ENCODE data around the gene NPHP4. TPM values are rescaled to one million over a fixed set of nuclear protein-coding genes. Genes with fewer than 3 reads are reported as not detected.

The NPHP4 gene
- total RNA-seq, 1 experiment from 2014 or later, result 18.8 TPM

DNA sequence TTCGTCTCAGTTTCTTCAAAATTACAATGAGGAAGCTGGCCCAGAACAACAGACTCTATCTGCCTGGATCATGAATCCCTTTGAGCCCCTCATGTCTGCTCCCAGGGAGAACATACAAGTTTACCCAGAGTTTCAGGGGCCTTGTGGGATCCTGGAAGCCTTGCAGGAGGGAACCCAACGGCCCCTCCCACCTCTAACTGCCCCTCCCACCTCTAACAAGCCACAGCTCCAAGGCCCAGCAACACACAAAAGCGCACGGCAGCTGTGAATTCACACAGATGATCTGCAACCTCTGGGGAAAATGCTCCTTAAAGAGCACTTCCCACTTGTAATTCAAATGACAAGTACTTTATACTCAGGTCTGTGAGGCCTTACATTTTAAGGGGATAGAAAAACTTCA lies 113.3 kb downstream of the NPHP4 start:
- no peaks in the 10 kb centered on the region for H3K27me3 ChIP-seq (ENCODE audit: low read length)
- no peak overlapping the region for H2AFZ ChIP-seq (ENCODE audit: low read length)
- no TSS peak for BruUV-seq (replicated peaks)
- H3K27ac ChIP-seq (ENCODE audit: low read length), result no peak overlapping the region
- CTCF ChIA-PET, result no interaction called here
- DNase-seq (no peak), ATAC-seq (no peak)
- H3K4me2 ChIP-seq (ENCODE audit: low read length), result no peak overlapping the region
- intact Hi-C loops (cut with micrococcal nuclease), result no loop called here
- H3K4me3 ChIP-seq (ENCODE audit: low read length), result no peak overlapping the region
- H3K36me3 ChIP-seq (ENCODE audit: low read depth, low read length), result peaks cover 28% of the 10 kb centered on the region
- H3K79me2 ChIP-seq (ENCODE audit: low read length), result no peaks in the 10 kb centered on the region
- H3K9me2 ChIP-seq (replicated peaks; ENCODE audit: low read length), result no peaks in the 10 kb centered on the region
- TF ChIP-seq EZH2 (IDR thresholded peaks at IDR 0.05; ENCODE audit: low read length, unreplicated experiment) (no peak), EZH2phosphoT487 (IDR thresholded peaks at IDR 0.05; ENCODE audit: borderline replicate concordance, low read length) (no peak)
- TF ChIP-seq, protein P1, sequence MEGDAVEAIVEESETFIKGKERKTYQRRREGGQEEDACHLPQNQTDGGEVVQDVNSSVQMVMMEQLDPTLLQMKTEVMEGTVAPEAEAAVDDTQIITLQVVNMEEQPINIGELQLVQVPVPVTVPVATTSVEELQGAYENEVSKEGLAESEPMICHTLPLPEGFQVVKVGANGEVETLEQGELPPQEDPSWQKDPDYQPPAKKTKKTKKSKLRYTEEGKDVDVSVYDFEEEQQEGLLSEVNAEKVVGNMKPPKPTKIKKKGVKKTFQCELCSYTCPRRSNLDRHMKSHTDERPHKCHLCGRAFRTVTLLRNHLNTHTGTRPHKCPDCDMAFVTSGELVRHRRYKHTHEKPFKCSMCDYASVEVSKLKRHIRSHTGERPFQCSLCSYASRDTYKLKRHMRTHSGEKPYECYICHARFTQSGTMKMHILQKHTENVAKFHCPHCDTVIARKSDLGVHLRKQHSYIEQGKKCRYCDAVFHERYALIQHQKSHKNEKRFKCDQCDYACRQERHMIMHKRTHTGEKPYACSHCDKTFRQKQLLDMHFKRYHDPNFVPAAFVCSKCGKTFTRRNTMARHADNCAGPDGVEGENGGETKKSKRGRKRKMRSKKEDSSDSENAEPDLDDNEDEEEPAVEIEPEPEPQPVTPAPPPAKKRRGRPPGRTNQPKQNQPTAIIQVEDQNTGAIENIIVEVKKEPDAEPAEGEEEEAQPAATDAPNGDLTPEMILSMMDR (conservative IDR thresholded peaks at IDR 0.05; ENCODE audit: low read depth, low read length), result no peak
- H3F3A ChIP-seq (ENCODE audit: low read length, unreplicated experiment), result no peaks in the 10 kb centered on the region
- H3K9ac ChIP-seq (ENCODE audit: low read length), result no peak overlapping the region
- H3K9me3 ChIP-seq (ENCODE audit: low read length), result no peaks in the 10 kb centered on the region
- POLR2A ChIA-PET (ENCODE audit: unreplicated experiment), result no interaction called here
- H3K4me1 ChIP-seq (ENCODE audit: insufficient read depth, low read length), result no peaks in the 10 kb centered on the region
- no peaks in the 10 kb centered on the region for H4K20me1 ChIP-seq (ENCODE audit: low read length)

- ChIA-PET POLR2A (ENCODE audit: unreplicated experiment) (no interaction called here), CTCF (no interaction called here)
- DNase-seq (no peak), ATAC-seq (peak; percentile 82)
- Histone ChIP-seq H3K9me2 (replicated peaks; ENCODE audit: low read length) (no peaks in the 10 kb centered on the region), H3K9ac (ENCODE audit: low read length) (no peak overlapping the region), H3K4me1 (ENCODE audit: insufficient read depth, low read length) (no peaks in the 10 kb centered on the region), H3K4me3 (ENCODE audit: low read length) (no peak overlapping the region), H3K27ac (ENCODE audit: low read length) (no peak overlapping the region), H2AFZ (ENCODE audit: low read length) (no peak overlapping the region), H3K4me2 (ENCODE audit: low read length) (no peak overlapping the region), H3K9me3 (ENCODE audit: low read length) (no peaks in the 10 kb centered on the region), H3K79me2 (ENCODE audit: low read length) (no peaks in the 10 kb centered on the region), H4K20me1 (ENCODE audit: low read length) (no peaks in the 10 kb centered on the region), H3K27me3 (ENCODE audit: low read length) (no peaks in the 10 kb centered on the region), H3F3A (ENCODE audit: low read length, unreplicated experiment) (no peaks in the 10 kb centered on the region), H3K36me3 (ENCODE audit: low read depth, low read length) (peaks cover 28% of the 10 kb centered on the region)
- no TSS peak for BruUV-seq (replicated peaks)
- intact Hi-C loops (cut with micrococcal nuclease), result no loop called here
- TF ChIP-seq, protein P1 (conservative IDR thresholded peaks at IDR 0.05; ENCODE audit: low read depth, low read length), result no peak
- TF ChIP-seq EZH2 (IDR thresholded peaks at IDR 0.05; ENCODE audit: low read length, unreplicated experiment), result no peak
- TF ChIP-seq EZH2phosphoT487 (IDR thresholded peaks at IDR 0.05; ENCODE audit: borderline replicate concordance, low read length), result no peak
Measured at GRCh38 chr1:5877683-5878530, 114.3 kb downstream of the NPHP4 start.

- no peak for ATAC-seq
- no peaks in the 10 kb centered on the region for H3K9me2 ChIP-seq (replicated peaks; ENCODE audit: low read length)
- H2AFZ ChIP-seq (ENCODE audit: low read length), result no peak overlapping the region
- H4K20me1 ChIP-seq (ENCODE audit: low read length), result no peaks in the 10 kb centered on the region
- no peaks in the 10 kb centered on the region for H3K27me3 ChIP-seq (ENCODE audit: low read length)
- ChIA-PET CTCF (no interaction called here), POLR2A (ENCODE audit: unreplicated experiment) (interaction anchor here (0.7 kb wide), 1 partner anchor 795 kb away, joined by 4 read pairs; no protein-coding TSS in a partner anchor)
- H3K27ac ChIP-seq (ENCODE audit: low read length), result no peak overlapping the region
- intact Hi-C loops (cut with micrococcal nuclease), result no loop called here
- H3K79me2 ChIP-seq (ENCODE audit: low read length), result no peaks in the 10 kb centered on the region
- TF ChIP-seq EZH2phosphoT487 (IDR thresholded peaks at IDR 0.05; ENCODE audit: borderline replicate concordance, low read length), result no peak
- TF ChIP-seq, protein P1 (conservative IDR thresholded peaks at IDR 0.05; ENCODE audit: low read depth, low read length), result no peak
- TF ChIP-seq EZH2 (IDR thresholded peaks at IDR 0.05; ENCODE audit: low read length, unreplicated experiment), result no peak
- no TSS peak for BruUV-seq (replicated peaks)
- no peak overlapping the region for H3K4me3 ChIP-seq (ENCODE audit: low read length)
- no peak overlapping the region for H3K4me2 ChIP-seq (ENCODE audit: low read length)
- H3F3A ChIP-seq (ENCODE audit: low read length, unreplicated experiment), result no peaks in the 10 kb centered on the region
- H3K9ac ChIP-seq (ENCODE audit: low read length), result no peak overlapping the region
- H3K9me3 ChIP-seq (ENCODE audit: low read length), result no peaks in the 10 kb centered on the region
- no peak for DNase-seq
- no peaks in the 10 kb centered on the region for H3K4me1 ChIP-seq (ENCODE audit: insufficient read depth, low read length)
- peaks cover 28% of the 10 kb centered on the region for H3K36me3 ChIP-seq (ENCODE audit: low read depth, low read length)
Measured at GRCh38 chr1:5877001-5877400, 115.2 kb downstream of the NPHP4 start.
